Mesodermal cell (in vitro differentiated cells): ENCODE measurements around the gene HSPB2.
A peak's percentile ranks its signal among the peaks of the same experiment; 100 is the strongest.
"Not testable (repeated sequence)": the region's sequence is repeated elsewhere in the genome, so short reads cannot be mapped to it uniquely, and the experiment has no call there.

Experiments
- H3K27ac ChIP-seq: 2 replicates; pipeline ENCODE4 v1.7.0; 2013; ENCODE audit warnings: mild to moderate bottlenecking, low read depth, low read length, moderate library complexity; ENCODE audit not compliant: severe bottlenecking
- H3K36me3 ChIP-seq: 2 replicates; pipeline ENCODE4 v1.7.1; 2013; ENCODE audit warnings: mild to moderate bottlenecking, low read length, moderate library complexity; ENCODE audit not compliant: control insufficient read depth, insufficient read depth
- H3K4me1 ChIP-seq: one replicate; pipeline ENCODE4 v1.7.1; 2013; ENCODE audit warnings: mild to moderate bottlenecking, low read length; ENCODE audit not compliant: insufficient read depth, control insufficient read depth, poor library complexity, severe bottlenecking
- H3K4me3 ChIP-seq: 2 replicates; pipeline ENCODE4 v1.7.0; 2013; ENCODE audit warnings: low read length, control low read depth, mild to moderate bottlenecking; ENCODE audit not compliant: insufficient read depth, poor library complexity, severe bottlenecking; ENCODE audit errors: extremely low read depth
- H3K9me3 ChIP-seq: 2 replicates; pipeline ENCODE4 v1.7.1; 2013; ENCODE audit warnings: mild to moderate bottlenecking, low read length, moderate library complexity; ENCODE audit not compliant: control insufficient read depth
- WGBS, 2 experiments: methylation state at CpG; one replicate each; pipeline ENCODE4 v1.1.5; 2013; ENCODE audit warnings: missing lambda C conversion rate in 2 of 2; ENCODE audit not compliant: insufficient coverage in 2 of 2; 5-methylcytosine and 5-hydroxymethylcytosine counted together

Gene HSPB2

DNA sequence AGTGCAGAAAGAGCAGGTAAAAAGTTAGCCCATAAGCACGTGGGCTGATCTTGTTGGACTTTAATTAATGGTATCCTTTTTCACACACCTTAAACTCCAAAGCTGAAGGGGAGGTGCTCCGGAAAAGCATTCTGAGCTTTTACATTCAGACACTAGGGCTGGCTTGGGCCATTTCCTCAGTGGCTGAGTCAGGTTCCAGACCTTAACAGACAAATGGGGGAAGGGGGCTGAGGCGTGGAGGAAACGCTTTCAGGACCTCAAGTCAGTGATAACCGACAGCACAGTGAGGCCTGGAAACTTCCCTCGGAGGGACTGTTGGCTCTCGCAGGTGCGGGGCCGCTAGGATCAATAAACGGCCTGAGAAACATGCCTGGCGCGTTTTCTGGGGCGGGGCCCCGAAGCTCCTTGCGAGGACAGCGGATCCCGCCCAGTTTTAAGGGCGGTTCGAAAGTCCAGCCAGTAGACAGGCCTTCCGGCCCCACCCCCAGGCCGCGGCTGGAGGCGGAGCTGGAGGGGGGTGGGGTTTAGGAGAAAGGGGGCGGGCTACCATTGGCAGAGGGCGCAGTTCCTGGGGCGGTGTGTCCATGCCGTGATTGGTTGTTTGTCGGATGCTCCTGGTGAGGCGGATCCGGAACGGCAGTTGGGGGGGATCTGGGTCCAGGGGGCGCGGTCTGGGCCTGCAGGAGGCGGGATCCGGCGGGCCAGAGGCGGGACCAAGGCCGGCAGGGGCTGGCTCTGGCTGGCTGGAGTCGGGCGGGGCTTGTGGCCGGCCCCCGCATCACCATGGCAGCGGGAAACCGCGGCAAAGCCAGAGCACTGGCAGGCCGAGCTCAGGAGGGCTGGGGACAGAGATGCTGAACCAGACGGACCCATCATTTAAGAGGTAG lies 14.2 kb downstream of the HSPB2 start:
- H3K27ac ChIP-seq = peak overlapping the region; percentile 89
- H3K9me3 ChIP-seq = no peaks in the 10 kb centered on the region
- H3K4me3 ChIP-seq = peak overlapping the region; percentile 37
- no peaks in the 10 kb centered on the region for H3K36me3 ChIP-seq
- WGBS, 2 experiments = 1 to 2% methylated on average over 33 to 35 of the region's 47 CpGs
- peaks cover 31% of the 10 kb centered on the region for H3K4me1 ChIP-seq

DNA sequence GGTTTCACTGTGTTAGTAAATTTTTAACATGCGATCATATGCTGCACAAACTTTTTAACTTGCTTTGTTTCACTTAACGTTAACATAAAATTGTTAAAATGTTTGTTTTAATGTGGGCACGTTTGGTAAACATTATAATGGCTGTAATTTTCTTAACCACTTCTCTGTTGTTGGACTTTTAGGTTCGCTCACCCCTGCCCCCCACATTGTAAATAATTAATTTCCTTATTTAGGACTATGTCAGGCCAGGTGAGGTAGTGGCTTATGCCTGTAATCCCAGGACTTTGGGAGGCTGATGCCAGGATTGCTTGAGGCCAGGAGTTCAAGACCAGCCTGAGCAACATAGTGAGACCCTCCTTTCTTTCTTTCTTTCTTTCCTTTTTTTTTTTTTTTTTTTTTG lies 17.9 kb downstream of the HSPB2 start:
- Histone ChIP-seq H3K4me1 (peaks cover 14% of the 10 kb centered on the region), H3K27ac (no peak overlapping the region), H3K9me3 (no peaks in the 10 kb centered on the region), H3K4me3 (no peak overlapping the region), H3K36me3 (no peaks in the 10 kb centered on the region)
- 100% methylated on average over 1 of the region's 4 CpGs; no CpG with 5 or more reads in 1 of the 2 experiments for WGBS, 2 experiments

DNA sequence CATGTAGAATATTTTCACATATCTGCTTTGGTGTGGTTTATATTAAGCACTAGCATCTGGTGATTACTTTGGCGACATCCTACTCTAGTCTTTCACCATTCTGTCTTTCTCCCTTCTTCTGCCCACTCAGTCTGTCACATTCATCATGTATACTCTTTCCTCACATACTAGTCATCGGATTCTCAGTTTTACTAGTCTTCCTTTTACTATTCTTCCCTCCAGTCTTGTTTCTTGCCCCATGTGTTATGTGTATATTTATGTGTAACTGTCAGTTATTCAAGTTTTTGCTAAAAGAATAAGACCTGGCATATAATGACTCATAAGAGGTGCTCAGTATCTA lies 20.0 kb downstream of the HSPB2 start:
- H3K27ac ChIP-seq = no peak overlapping the region
- H3K9me3 ChIP-seq = no peaks in the 10 kb centered on the region
- H3K4me1 ChIP-seq = peaks cover 16% of the 10 kb centered on the region
- no peak overlapping the region for H3K4me3 ChIP-seq
- 89% methylated on average over 1 of the region's 2 CpGs; no CpG with 5 or more reads in 1 of the 2 experiments for WGBS, 2 experiments
- no peaks in the 10 kb centered on the region for H3K36me3 ChIP-seq

DNA sequence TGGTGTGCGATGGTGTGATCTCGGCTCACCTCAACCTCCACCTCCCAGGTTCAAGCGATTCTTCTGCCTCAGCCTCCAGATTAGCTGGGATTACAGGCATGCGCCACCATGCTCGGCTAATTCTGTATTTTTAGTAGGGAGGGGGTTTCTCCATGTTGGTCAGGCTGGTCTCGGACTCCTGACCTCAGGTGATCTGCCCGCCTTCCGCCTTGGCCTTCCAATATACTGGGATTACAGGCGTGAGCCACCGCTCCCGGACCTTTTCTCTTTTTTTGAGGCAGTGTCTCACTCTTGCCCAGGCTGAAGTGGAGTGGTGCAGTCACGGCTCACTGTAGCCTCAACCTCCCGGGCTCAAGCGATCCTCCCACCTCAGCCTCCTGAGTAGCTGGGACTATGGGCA lies 20.6 kb downstream of the HSPB2 start:
- H3K4me1 ChIP-seq = peaks cover 22% of the 10 kb centered on the region
- H3K4me3 ChIP-seq, H3K36me3 ChIP-seq, H3K9me3 ChIP-seq, H3K27ac ChIP-seq: not testable (repeated sequence)
- 90 to 96% methylated on average over 7 to 12 of the region's 14 CpGs for WGBS, 2 experiments

DNA sequence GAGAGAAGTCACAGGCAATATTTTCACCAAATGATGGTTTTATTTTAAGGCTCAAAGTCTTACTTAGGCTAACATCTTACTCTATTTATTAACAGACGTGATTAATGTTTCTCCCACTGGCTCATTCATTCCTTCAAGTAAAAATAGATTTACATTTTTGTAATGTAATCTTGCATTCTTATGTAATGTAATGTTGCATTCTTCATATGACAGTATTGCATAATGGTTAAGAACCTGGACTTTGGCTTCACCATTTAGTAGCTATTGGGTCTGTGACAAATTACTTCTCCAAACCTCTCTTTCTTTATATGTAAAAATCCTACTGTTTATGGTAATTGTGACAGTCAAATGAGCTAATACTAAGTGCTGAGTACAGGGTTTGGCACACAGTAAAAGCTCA lies 21.3 kb downstream of the HSPB2 start:
- no CpG with 5 or more reads among the region's 1 CpG for WGBS, 2 experiments
- no peak overlapping the region for H3K27ac ChIP-seq
- no peaks in the 10 kb centered on the region for H3K36me3 ChIP-seq
- H3K9me3 ChIP-seq = no peaks in the 10 kb centered on the region
- H3K4me1 ChIP-seq = peaks cover 27% of the 10 kb centered on the region
- no peak overlapping the region for H3K4me3 ChIP-seq

DNA sequence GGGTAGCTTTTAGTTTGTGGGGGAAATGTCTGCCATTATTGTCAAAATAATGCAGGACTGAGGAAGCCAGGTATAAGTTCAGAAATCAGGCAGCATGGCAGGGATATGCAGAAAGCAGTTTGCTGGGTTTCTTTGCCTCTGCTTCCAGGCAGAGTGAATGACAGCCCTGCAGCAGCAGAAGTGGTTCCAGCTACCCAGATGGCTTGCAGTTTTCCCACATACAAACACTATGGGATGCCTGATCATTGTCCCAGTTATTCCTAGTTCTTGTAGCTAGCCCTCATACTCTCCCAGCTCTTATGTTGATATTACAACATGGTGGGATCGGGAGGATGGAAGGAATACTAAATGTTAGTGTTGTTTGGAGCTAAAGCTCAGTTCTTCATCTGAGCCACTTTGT lies 21.8 kb downstream of the HSPB2 start:
- peaks cover 27% of the 10 kb centered on the region for H3K4me1 ChIP-seq
- WGBS, 2 experiments = 100% methylated on average over 1 of the region's 1 CpG; no CpG with 5 or more reads in 1 of the 2 experiments
- H3K27ac ChIP-seq = no peak overlapping the region
- H3K9me3 ChIP-seq = no peaks in the 10 kb centered on the region
- H3K36me3 ChIP-seq = no peaks in the 10 kb centered on the region
- H3K4me3 ChIP-seq = no peak overlapping the region

DNA sequence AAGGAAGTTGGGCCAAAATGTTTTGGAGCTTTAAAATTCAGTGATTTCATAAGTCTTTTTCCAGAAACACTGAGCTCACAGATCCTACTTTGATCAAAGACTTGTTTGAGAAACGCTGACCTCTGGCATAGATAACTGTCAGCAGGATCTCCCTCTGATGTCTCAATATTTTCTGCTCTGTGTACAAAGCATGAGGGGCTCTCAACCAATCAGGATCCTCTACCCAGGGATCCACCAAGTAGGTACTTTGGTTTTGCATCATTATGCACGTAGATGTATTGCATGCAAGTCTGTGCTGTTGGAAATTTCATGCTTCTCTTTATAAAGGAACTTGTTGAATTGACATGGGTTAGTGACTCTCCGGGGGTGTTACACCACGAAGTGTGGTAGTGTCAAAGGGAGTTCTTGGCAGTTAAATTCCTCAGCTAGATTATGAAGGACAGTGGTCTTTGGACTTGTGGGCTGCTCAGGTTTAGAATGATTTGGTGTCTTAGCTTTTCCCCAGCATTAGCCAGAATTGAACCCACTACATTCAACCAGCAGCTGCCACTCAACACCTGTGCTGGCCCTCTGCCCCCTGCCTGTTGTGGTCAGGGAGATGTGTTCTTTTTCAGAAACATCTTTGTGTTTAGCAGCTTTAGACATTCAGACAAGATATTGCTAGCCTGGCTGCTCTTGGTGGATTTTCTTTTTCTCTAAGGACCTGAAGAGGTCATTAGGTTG lies 22.9 kb downstream of the HSPB2 start:
- no peaks in the 10 kb centered on the region for H3K36me3 ChIP-seq
- peaks cover 36% of the 10 kb centered on the region for H3K4me1 ChIP-seq
- H3K9me3 ChIP-seq = no peaks in the 10 kb centered on the region
- no peak overlapping the region for H3K4me3 ChIP-seq
- no peak overlapping the region for H3K27ac ChIP-seq
- WGBS, 2 experiments = 90 to 91% methylated on average over 2 to 4 of the region's 4 CpGs

DNA sequence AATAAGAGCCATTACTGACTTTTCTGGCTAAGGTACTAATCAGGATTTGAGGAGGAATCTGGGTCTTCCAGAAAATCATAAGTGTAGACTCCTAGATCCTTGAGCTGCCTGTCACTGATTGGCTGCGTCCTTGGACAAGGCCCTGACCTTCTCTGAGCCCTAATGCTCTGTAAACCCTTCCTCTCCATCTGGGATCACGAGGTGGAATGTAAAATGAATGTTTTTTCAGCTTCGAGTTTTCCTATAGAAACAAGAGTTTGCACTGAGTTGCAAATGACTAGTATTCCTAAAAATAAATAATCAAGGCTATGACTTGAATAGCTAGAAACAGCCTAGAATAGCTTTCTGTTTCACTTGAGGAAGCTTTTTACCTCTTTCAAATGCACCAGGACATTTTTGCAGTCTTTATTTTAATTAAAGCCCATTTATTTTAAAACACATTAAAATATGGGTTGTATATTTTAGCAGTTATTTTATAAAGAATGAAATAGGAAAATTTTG lies 23.6 kb downstream of the HSPB2 start:
- Histone ChIP-seq H3K27ac (no peak overlapping the region), H3K4me3 (peak overlapping the region; percentile 50), H3K36me3 (no peaks in the 10 kb centered on the region), H3K4me1 (peaks cover 37% of the 10 kb centered on the region), H3K9me3 (no peaks in the 10 kb centered on the region)
- 100% methylated on average over 1 of the region's 3 CpGs; no CpG with 5 or more reads in 1 of the 2 experiments for WGBS, 2 experiments

DNA sequence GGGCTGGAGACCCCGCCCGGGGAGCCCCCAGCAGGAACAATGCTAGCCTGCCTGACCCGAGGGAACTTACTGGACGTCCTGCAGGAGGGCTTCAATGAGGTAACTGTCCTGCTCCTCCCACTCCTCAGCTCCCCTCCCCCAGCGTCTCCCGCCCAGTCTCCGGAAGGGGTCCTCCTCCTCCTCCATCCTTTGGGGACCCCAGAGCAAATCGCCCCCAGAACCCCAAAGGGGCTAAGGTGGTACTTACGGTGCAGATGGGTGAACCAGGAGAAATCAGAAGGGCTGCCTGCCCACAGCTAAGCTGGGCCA lies 24.9 kb downstream of the HSPB2 start:
- H3K4me3 ChIP-seq = peak overlapping the region; percentile 50
- H3K4me1 ChIP-seq = peaks cover 37% of the 10 kb centered on the region
- no peaks in the 10 kb centered on the region for H3K9me3 ChIP-seq
- WGBS, 2 experiments = 0 to 8% methylated on average over 4 to 5 of the region's 9 CpGs
- H3K27ac ChIP-seq = peak overlapping the region; percentile 50
- H3K36me3 ChIP-seq = peaks cover 5% of the 10 kb centered on the region

DNA sequence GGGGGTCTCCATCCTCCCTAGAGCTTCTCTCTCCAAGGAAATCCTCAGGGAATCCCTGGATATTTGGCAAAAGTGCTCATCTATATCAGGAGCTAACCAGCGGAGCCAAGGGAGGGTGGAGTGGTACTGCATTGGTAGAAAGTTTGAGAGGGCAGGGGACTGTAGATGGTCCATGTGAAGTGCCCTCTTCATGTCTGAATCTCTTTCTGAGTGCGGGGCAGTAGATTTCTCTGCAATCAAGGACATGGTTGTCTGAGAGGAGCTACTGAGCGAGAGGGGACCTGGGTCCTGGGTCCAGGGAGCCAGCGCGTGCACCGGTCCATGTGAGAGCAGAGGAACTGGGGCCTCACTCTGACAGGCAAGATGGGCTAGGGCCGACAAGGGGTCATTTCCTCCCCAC lies 25.3 kb downstream of the HSPB2 start:
- H3K27ac ChIP-seq = peak overlapping the region; percentile 26
- 84 to 95% methylated on average over 6 of the region's 7 CpGs for WGBS, 2 experiments
- H3K4me1 ChIP-seq = peaks cover 37% of the 10 kb centered on the region
- peak overlapping the region; percentile 50 for H3K4me3 ChIP-seq
- no peaks in the 10 kb centered on the region for H3K9me3 ChIP-seq
- peaks cover 8% of the 10 kb centered on the region for H3K36me3 ChIP-seq
